ENCODE measurements around the gene MACROH2A2.
"Not testable (repeated sequence)": the region's sequence is repeated elsewhere in the genome, so short reads cannot be mapped to it uniquely, and the experiment has no call there.

Gene MACROH2A2

DNA sequence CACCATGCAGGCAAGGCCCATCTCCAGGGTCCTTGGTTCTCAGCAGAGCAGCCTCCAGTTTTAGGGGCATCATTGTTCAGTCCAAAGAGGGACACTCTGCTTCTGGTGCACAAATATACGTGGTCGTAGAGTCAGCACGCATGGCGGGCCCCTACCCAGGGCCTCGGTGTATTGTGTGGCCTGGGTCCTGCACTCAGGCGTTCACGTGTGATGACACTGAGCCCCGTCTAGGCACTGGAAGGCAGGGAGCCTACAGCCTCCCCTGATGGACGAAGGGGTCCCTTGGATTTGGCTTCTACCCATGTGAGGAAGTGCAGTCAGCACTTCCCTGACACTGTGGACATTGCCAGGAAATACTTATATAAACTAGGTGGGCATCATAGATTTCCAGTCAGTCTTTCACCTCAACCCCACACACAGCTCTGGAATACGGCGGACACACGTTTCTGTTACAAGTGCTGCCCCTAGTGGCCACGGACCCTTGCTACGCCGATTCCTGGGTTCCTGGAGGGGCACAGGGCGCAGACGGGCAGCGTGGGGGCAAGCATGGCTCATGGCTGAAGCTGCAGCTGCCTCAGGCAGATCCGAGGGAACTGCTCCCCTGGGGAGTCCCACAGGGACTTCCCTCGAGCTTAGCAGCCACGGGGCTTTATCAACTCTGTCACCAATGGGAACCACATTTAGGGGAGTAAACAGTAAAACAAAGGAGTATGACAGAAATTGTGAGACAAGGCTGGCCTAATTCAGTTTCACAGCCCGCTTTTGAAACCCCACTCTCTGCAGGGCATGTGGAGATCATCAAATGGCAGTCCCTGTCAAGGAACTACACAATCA, 54.5 kb downstream of the MACROH2A2 start:
- peak; percentile 60 for DNase-seq

DNA sequence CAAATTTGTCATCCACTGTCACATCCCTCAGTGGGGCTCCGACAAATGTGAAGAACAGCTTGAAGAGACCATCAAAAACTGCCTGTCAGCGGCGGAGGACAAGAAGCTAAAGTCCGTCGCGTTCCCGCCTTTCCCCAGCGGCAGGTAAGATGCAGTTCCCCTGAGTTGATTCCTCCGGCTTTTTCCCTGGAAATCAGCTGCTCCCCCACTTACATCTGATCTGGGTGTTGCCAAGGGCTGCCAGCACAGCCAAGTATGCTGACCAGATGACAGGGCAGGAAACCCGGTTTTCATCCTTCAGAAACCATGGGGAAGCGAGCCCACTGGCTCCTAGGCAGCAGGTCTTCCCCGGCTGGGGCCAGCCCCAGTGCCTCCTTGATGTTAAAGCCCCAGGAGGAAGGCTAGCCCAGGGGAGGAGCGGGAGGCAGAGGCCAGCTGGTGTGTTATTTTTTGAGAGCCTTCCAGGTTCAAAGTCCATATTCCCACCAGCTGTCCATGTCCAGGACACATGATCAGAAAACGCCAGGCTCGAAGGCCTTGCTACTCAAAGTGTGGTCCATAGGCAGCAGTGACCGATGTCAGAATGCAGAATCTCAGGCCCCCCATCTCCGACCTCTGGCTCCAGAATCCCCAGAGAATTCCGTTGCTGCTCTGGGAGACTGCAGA, 56.6 kb downstream of the MACROH2A2 start:
- DNase-seq: peak; percentile 4

DNA sequence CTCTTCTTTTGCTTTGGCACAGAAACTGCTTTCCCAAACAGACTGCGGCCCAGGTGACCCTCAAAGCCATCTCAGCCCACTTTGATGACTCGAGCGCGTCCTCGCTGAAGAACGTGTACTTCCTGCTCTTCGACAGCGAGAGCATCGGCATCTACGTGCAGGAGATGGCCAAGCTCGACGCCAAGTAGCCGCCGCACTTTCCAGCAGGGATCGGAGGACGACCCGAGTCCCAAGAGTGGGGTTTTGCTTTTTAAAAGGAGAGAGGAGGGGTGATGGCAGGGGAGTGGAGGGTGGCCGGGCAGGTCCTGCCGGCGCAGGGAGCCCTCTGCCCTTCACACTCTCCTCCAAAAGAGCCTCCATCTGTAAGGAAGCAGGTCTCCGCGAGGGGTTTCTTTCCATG, 58.9 kb downstream of the MACROH2A2 start:
- no peak for DNase-seq

DNA sequence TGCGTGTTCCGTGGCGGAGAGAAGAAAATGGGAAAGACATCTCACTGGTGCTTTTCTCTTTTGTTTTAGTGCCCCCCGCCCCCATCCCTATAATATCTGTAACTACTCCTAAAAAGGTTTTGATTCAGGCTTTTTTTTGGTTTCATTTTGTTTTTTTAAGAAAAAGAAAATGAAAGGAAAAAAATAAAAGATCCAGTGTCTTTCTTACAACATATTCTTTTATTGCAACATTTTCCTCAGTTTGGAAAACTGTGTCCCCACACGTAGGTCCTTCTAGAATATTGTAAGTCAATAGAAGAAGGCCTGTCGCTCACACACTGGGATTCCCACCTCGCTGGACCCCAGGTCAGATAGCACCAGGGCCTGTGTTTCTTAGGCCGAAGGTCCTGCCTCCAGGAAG, 59.4 kb downstream of the MACROH2A2 start:
- DNase-seq: no peak

DNA sequence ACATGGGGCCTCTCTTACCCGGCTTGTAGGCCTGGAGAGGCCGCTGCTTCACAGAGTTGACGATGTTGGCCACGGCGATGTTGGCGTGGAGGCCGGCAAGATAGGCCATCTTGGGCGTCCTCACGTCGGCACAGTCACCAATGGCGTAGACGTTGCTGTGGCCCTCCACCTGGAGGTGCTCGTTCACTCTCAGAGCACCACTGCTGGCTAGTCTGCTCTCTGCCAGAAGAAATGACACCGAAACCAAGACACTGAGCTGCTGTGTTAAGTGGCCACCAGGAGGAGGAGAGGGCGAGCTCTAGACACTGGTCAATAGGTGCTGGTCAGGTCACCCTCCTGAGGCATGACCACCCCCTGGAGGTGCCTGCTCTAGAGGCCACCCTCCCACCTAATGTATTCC, 62.3 kb downstream of the MACROH2A2 start:
- DNase-seq: no peak

DNA sequence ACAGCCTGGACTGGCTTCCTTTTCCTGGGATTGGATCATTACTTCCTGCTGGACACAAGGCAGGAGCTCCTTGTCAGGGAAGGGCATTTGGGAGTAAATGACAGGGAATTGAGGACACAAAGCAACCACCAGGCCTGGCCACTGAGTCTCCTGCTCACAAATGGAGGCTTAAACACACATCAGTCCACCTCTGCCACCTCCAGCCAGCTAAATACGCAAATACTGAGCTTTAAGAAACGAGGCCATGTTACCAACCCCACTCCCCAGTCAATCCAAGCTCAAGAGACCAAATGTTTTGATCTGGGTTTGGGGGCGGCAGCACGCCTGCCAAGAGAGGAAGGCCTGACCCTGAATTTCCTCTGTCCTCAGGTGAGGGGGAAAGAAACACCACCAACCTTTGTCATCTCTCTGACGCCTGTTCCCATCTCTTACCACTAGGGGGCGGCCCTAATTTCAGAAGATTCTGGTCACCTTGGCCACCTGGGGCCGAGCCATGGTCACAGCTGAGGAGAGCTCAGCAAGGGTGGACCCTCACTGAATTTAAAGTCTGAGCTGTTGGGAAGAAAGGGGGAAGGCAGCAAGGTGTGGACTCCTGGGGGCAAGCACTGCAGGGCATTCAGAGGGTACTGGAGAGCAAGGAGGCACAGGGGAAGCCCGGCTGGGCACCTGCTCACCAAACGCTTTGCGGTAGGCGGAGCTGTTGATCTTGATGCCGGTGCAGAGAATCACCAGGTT, 63.5 kb downstream of the MACROH2A2 start:
- peak; percentile 61 for DNase-seq

DNA sequence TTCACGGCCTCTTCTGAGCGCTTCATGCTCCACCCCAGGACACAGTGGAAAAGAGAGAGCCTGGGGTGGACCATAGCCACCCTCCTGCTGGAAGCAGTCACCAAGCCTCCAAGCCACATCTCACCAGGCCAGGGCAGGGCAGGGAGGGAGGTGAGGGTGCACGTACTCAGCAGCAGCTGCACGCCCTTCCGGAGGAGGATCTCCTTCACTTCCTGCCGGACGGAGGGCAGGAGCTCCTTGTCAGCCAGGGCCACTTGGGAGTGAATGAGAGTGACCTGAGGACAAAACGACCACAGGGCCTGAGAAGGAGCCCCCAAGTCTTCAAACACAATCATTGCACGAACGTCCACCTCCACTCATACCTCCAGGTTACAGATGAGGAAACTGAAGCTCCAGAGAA, 65.0 kb downstream of the MACROH2A2 start:
- no peak for DNase-seq

DNA sequence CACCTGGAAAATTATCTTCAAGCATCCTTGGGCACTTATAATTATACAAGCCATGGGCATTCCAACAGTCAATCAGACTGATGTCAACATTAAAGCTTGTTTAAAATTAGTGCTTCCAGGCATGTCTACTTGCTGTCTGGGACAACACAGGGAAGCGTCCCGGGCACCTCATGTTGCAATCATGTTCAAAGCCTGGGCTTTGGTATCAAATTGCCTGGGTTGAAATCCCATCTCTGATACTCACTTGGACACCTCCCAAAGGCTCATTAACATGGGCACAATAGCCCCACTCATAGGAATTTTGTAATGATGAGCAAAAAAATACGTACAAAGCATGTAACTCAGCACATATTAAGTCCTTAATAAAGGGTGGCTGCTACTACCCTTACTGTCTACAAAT, 65.5 kb downstream of the MACROH2A2 start:
- no peak for DNase-seq

DNA sequence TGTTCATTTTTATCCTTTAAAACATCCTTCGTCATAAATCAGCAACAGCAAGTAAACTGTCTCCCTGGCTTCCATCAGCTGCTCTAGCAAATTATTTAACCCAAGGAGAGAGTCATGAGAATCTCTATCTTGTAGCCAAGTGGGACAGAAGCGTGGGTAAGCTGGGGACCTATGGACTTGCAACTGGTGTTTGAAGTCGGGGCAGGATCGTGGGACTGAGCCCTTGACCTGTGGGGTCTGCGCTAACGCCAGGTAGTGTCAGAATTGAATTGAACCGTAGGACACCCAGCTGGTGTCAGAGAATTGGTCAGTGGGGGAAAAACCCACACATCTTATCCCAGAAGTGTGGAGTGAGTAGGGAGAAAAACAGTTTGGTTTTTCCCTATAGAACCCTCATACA, 66.6 kb downstream of the MACROH2A2 start:
- DNase-seq: no peak

DNA sequence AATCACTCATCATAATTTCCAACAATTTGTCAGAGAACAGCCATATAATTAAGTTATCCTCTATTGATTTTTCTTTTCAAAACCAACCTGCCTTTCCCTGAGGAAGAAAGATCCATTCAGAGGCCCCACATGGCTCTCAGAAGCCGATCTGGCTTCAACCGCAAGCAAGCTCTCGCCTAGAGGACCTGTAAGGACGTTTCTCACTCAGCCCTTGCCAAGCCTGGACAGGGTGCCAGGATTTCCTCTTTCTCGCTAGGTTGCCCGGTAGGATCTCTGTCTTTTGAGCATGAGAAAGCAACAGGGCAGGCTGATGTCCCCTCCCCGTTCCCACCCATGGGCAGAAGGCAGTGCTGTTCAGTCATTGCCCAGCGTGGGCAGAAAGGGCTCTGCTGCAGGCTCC, 67.0 kb downstream of the MACROH2A2 start:
- no peak for DNase-seq

DNA sequence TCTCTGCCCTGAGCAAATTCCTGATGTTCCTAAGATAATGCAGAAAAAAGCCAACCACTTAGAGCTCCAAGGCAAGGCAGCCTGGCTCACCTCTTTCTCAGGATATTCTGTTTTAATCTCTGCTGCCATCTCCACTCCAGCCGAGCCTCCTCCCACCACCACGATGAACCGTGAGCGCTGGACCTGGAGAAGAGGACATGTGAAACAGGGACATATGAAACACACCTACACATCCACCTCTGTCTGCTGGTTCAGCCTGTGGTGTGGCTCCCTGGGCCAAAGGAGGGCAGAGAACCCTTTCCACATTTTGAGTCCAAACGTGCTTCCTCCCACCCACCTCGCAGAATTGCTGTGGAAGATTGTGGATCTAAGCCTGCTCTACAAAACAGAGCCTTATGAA, 67.8 kb downstream of the MACROH2A2 start:
- DNase-seq: no peak

DNA sequence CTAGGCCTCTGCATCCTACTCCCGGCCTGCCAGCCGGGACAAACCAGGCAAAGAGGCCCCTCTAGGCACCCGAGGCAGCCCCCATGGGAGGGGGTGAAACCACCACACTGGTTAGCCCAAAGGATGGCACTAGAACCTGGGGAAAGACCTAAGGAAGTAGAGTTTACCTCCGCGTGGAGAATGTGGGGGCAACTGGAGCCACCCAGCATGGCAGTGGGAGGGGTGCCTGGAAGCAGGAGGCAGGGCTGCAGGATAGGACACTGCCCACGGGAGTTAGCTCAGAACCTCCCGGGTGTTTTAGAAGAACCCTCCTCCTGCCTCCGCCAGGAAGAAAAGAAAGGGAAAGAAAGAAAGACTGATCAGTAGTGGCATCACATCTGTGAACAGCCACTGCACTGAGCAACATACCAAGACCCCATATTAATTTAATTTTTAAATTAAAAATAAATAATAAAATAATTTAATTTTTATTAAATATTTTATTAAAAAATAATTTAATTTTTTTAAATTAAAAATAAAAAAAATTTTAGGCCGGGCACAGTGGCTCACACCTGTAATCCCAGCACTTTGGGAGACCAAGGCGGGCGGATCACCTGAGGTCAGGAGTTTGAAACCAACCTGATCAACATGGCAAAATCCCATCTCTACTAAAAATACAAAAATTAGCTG, 68.8 kb downstream of the MACROH2A2 start:
- no peak for DNase-seq

DNA sequence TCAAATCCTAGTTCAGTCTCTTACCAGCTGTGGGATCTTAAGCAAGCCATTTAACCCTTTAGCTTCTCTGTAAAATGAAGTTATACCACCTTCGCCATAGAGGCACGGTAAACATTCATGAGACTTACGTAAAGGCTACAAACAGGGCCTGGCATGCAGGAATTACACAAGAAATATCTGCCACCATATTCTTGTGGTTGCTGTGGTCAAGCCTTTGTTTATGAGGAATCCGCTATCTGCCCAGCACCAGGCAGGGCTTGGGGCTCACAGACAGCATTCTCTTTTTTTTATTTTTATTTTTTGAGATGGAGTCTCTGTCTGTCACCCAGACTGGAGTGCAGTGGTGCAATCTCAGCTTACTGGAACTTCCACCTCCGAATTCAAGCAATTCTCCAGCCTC, 70.1 kb downstream of the MACROH2A2 start:
- DNase-seq: no peak

DNA sequence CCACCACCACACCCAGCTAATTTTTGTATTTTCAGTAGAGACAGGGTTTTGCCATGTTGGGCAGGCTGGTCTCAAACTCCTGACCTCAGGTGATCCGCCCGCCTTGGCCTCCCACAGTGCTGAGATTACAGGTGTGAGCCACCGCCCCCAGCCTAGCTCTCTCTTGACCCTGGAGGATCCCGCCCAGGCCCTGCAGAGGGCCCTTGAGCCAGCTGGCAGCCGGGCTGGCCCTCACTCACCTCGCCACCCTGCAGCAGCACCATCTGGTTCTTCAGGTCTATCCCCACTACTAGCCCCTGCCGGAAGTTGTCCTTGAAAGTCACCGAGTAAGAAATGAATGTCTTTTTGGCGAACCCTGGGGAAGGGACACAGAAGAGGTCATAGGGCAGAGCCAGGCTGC, 70.5 kb downstream of the MACROH2A2 start:
- DNase-seq: not testable (repeated sequence)

DNA sequence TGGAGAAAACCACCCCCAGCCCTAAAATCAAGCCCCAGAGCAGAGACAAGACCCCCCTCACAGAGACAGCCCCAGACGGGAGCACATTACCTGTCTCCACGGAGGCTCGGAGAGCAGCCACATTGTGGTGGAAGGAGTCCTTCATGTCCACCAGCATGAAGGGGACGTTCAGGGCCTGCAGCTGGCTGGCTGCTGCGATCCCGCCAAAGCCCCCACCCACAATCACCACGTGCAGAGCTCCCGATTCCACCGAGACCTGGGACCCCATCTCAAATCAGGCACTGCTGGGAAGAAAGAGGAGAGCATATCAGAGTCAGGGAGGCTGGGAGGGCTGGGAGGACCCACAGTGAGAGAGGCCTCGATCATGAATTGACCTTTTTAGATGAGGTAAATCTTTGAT, 71.2 kb downstream of the MACROH2A2 start:
- no peak for DNase-seq

DNA sequence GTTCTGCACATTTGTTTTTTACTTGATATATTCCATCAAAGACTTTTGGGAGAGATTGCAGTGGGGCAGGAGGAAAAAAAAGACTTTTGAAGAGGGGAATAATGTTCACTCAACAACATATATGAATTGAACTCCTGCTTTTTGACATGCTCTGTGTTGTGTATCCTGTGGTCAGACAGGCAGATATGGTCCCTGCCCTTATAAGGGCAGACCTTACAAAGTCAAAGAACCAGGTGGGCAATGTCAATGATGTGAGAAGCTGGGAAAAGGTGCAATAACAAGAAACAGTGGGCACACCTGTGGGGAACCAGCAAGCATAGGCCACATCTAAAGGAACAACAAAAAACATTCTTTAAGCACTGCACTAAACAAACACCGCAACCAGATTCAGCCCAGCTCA, 71.8 kb downstream of the MACROH2A2 start:
- no peak for DNase-seq

DNA sequence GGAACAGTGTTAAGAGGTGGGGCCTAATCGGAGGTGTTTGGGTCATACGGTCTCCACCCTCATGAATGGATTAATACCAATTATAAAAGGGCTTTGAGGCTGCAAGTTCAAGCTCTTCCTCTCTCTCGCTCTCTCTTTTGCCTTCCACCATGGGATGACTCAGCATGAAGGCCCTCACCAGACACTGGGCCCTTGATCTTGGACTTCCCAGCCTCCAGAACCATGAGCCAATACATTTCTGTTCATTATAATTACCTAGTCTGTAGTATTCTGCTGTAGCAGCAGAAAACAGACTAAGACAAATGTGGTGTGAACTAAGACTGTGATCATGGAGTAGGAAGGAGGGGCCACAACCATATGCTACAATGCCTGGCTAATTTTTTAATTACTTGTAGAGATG, 72.3 kb downstream of the MACROH2A2 start:
- DNase-seq: no peak

DNA sequence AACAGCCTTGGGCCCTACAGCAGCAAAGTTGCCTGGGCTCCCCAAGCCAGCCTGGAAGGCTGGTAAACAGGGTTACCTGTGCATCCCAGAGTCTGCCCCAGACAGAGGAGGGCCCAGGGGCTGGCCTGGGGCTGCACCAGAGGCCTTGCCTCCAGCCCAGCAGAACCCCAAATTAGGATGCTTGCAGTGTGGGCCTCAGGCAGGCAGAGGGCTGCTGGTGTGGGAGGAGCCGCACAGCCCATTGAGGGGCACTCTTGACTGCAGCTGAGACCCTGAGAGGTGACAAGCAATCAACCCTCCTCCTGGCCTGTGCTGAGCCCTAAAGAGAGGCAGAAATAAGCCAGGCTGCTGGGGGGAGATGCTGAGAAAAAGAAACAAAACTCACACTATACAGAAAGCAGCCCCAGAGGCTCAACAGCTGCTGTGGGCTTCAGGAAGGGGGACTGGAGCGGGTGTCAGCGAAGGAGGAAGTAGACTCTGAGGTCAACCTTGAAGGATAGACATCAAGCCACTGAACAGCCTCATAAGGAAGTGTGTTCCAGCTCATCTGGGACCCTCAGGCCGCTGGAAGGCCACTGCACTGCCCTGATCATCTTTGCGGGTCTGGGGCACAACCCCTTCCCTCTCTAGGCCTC, 73.4 kb downstream of the MACROH2A2 start:
- DNase-seq: no peak

DNA sequence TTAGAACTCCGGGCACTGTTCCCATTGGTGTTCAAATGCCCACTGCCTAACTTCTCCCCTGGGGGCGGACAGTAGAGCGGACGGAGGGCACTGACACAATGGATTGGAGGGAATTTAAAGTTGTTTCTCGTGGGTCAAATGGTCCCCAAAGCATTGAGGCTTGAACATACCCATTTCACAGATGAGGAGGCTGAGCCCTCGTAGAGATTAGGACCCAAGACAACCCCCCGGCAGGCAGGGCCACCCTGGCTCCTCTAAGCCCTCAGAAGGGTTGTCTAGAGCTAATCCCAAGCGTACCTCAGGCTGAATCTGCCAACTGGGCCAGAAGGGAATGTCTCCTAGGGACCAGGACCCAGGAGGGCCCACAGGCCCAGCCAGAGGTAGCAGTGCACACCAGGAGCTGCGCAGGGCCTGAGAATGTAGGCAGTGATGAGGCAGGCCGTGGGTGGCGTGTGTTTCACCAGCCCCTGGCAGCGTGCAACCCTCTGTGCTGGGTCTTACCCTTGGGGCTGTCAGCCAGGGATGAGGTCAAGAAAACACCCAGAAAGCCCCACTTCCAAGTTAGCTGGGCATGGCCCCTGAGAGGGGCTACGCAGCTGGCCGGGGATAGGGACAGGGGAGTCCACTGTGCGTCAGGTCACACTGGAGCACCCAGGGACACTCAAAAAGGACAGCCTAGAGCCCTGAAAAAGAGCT, 74.2 kb downstream of the MACROH2A2 start:
- DNase-seq: no peak

DNA sequence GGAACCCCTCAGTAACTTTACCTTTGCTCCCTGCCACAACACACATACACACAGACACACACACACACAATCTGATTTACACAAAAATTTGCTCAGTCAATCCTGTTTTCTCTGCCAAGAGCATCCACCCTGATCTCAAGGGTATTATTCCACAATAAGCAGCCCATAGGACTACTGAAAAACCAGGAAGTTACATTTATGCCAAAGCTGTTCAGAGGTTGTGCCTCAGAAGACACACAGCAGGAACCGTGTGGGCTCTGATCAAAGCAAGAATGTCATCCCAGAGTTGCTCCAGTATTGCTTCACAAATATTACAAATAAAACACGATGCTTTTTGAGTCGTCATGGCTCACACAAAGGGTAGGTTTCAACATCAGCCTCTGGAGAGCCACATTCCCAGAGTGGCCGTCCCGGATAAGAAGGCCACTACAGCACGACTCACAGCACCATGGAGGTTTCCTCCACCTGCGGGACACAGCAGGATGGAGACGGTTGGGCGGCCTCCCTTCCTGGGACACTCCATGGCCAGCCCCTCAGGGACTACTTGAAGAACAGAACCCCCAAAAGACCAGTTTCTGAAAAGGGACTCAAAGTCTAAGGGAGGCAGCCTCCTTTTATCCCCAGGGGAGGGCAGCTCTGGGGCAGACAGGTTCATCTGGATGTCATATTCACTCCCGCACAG, 78.4 kb downstream of the MACROH2A2 start:
- DNase-seq: no peak

DNA sequence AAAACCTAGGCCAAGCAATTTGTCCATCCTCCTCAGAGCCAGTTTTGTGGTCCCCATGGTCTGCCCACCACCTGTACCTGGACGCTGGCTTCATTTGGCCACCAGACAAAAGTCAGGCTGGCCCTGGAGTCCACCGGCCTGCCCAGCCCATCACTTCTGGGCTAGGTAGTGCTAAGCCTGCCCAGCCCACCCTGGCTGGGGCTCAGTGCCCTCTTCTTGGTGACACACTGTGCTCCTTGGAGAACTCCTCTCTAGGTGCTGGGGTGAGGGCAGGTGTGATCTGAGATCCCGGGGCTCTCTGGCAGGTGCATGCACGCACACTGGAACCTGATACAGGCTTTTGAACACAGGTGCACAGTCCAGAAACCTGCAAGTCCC, 78.9 kb downstream of the MACROH2A2 start:
- no peak for DNase-seq

Measured in NCI-H69 (cell line).